HG02678 (cell line): ENCODE data around the gene C19orf85.
"Not testable (repeated sequence)": the region's sequence is repeated elsewhere in the genome, so short reads cannot be mapped to it uniquely, and the experiment has no call there.

ENCODE experiments used
- ATAC-seq: cut with Tn5 transposase; IDR thresholded peaks from one replicate; pipeline ENCODE4 v1.9.1; 2021; ENCODE audit warnings: mild to moderate bottlenecking, moderate library complexity; ENCODE audit not compliant: unreplicated experiment

The C19orf85 gene

GRCh38 chr19:55464662-55465054, at the start of gene C19orf85:
Gene C19orf85 (minus strand): TSS chr19:55464751. CDS start chr19:55464554, 197 bp downstream.
- no peak for ATAC-seq

GRCh38 chr19:55508120-55508519, 43.6 kb upstream of the C19orf85 start:
- ATAC-seq = no peak

GRCh38 chr19:55504981-55505380, 40.4 kb upstream of the C19orf85 start:
- ATAC-seq = no peak

GRCh38 chr19:55504252-55504603, 39.7 kb upstream of the C19orf85 start:
- ATAC-seq = no peak

- peak; percentile 91 for ATAC-seq
These were observed 39.1 kb upstream of the C19orf85 start for GRCh38 chr19:55503502-55504251.

- ATAC-seq = no peak
These were observed 38.6 kb upstream of the C19orf85 start for GRCh38 chr19:55503157-55503501.

- ATAC-seq = no peak
These were observed 37.8 kb upstream of the C19orf85 start for GRCh38 chr19:55502197-55502952.

GRCh38 chr19:55500368-55500952, 35.9 kb upstream of the C19orf85 start:
- no peak for ATAC-seq

GRCh38 chr19:55498246-55498840, 33.8 kb upstream of the C19orf85 start:
- ATAC-seq = no peak

GRCh38 chr19:55497763-55498162, 33.2 kb upstream of the C19orf85 start:
- ATAC-seq = no peak

GRCh38 chr19:55496820-55497219, 32.3 kb upstream of the C19orf85 start:
- not testable (repeated sequence) for ATAC-seq

- ATAC-seq = no peak
These were observed 31.2 kb upstream of the C19orf85 start for GRCh38 chr19:55495646-55496349.

GRCh38 chr19:55494172-55494761, 29.7 kb upstream of the C19orf85 start:
- ATAC-seq = no peak

- no peak for ATAC-seq
These were observed 29.2 kb upstream of the C19orf85 start for GRCh38 chr19:55493645-55494171.

- no peak for ATAC-seq
These were observed 28.6 kb upstream of the C19orf85 start for GRCh38 chr19:55493052-55493644.

- ATAC-seq = no peak
These were observed 27.9 kb upstream of the C19orf85 start for GRCh38 chr19:55492362-55492944.

- no peak for ATAC-seq
These were observed 27.2 kb upstream of the C19orf85 start for GRCh38 chr19:55491546-55492360.

GRCh38 chr19:55490478-55491432, 26.2 kb upstream of the C19orf85 start:
- no peak for ATAC-seq
